Right lobe of liver (tissue), 4 donors: Measurements from ENCODE around the gene ZMYND8.

Experiments
- POLR2A ChIP-seq: fragments of 450-650 bp; IDR thresholded peaks from one replicate; pipeline ENCODE4 v1.6.1; 2017; ENCODE audit warnings: antibody characterized with exemption, mild to moderate bottlenecking
- TF ChIP-seq, protein P1 (sequence below), 4 donors: fragments of 200-600 bp in 3 of 4; fragments of 450-650 bp in 1 of 4; IDR thresholded peaks; one replicate each; pipeline versions ENCODE4 v1.5.1 to v1.8.0; 2016 to 2022; ENCODE audit warnings: antibody characterized with exemption in 4 of 4, mild to moderate bottlenecking in 2 of 4
- donor health status: DM: no; HTN: no; CAD: no.
- donor health status: DM: no; HTN: no; CAD: no.
- donor health status: DM: no; HTN: yes; CAD: no.

DNA sequence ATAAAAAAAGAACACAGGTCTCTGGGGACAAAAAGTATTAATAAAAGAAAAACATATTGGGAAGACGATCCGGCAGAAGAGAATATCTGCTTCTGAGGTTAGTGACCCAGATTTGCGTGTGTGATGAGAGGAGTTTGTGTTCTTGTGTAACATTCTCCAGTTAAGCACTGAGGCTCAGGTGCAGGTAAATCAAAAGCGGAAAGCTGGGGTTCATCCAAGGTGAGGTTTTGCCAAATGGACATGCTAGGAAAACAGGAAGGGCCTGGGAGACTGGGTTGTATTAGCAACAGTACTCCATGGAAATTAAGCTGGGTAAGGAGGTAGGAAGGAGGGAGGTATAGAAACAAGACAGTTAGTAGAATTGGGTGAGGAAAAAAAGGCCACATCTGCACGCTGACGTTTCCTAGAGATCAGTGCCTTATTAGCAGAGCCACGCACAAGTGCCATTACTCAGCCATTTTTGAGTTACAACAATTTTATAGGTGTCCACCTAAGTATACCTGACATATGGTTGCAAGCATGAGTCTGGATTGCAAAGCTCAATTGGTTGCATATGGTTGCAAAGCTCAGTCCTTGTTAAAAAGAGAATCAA is 139.6 kb downstream of the ZMYND8 start:
- TF ChIP-seq, protein P1, sequence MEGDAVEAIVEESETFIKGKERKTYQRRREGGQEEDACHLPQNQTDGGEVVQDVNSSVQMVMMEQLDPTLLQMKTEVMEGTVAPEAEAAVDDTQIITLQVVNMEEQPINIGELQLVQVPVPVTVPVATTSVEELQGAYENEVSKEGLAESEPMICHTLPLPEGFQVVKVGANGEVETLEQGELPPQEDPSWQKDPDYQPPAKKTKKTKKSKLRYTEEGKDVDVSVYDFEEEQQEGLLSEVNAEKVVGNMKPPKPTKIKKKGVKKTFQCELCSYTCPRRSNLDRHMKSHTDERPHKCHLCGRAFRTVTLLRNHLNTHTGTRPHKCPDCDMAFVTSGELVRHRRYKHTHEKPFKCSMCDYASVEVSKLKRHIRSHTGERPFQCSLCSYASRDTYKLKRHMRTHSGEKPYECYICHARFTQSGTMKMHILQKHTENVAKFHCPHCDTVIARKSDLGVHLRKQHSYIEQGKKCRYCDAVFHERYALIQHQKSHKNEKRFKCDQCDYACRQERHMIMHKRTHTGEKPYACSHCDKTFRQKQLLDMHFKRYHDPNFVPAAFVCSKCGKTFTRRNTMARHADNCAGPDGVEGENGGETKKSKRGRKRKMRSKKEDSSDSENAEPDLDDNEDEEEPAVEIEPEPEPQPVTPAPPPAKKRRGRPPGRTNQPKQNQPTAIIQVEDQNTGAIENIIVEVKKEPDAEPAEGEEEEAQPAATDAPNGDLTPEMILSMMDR (IDR thresholded peaks at IDR 0.05) = no peak
- no peak for TF ChIP-seq POLR2A
